Measurements from ENCODE around the gene RIBC1.

Gene RIBC1

DNA sequence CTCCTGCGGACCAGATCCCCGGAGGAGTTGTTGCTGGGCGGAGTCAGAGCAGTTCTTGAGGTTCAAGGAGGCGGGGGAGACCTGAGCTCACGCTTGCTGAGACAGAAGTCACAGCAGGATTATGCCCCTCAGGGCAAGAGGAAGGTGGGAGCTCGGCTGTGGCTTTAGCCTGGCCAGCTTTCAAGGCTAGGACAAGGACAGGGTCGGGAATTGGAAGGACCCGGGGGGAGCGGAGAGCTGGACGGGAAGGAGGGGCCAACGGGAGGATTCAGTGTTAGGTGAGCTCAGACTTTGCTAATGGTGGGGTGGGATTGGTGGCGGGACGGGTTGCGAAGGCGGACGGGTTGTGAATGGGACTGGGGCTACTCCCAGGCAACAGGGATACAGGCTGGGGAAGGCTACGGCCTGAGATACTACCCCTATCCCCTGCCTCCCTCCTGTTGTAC is at the start of gene RIBC1:
Gene RIBC1 (plus strand): TSS at position 13 of the 446 bp plus-strand sequence. CDS start 3,404 bp downstream, outside the sequence.
- H3K27ac ChIP-seq (ENCODE audit: poor library complexity, severe bottlenecking): peak within 1 kb of the TSS; percentile 83
- no peaks in the 10 kb centered on the region for H3K27me3 ChIP-seq (ENCODE audit: insufficient read depth, poor library complexity, severe bottlenecking)
- H3K4me1 ChIP-seq (ENCODE audit: insufficient read depth, poor library complexity, severe bottlenecking): no peaks in the 10 kb centered on the region
- DNase-seq (ENCODE audit: low spot score): no peak
- H3K36me3 ChIP-seq (ENCODE audit: low read depth): peaks cover 12% of the 10 kb centered on the region; the same call in 1 of the 2 replicates
- H3K4me3 ChIP-seq (ENCODE audit: severe bottlenecking): peak within 1 kb of the TSS; percentile 50
- H3K9me3 ChIP-seq (ENCODE audit: severe bottlenecking): no peaks in the 10 kb centered on the region
- TF ChIP-seq, protein P1, sequence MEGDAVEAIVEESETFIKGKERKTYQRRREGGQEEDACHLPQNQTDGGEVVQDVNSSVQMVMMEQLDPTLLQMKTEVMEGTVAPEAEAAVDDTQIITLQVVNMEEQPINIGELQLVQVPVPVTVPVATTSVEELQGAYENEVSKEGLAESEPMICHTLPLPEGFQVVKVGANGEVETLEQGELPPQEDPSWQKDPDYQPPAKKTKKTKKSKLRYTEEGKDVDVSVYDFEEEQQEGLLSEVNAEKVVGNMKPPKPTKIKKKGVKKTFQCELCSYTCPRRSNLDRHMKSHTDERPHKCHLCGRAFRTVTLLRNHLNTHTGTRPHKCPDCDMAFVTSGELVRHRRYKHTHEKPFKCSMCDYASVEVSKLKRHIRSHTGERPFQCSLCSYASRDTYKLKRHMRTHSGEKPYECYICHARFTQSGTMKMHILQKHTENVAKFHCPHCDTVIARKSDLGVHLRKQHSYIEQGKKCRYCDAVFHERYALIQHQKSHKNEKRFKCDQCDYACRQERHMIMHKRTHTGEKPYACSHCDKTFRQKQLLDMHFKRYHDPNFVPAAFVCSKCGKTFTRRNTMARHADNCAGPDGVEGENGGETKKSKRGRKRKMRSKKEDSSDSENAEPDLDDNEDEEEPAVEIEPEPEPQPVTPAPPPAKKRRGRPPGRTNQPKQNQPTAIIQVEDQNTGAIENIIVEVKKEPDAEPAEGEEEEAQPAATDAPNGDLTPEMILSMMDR (IDR thresholded peaks at IDR 0.05; ENCODE audit: poor library complexity, severe bottlenecking): no peak
- peak; percentile 40 for ATAC-seq (ENCODE audit: low read depth)

- no peaks in the 10 kb centered on the region for H3K9me3 ChIP-seq (ENCODE audit: severe bottlenecking)
- TF ChIP-seq, protein P1 (IDR thresholded peaks at IDR 0.05; ENCODE audit: poor library complexity, severe bottlenecking): no peak
- no peak overlapping the region for H3K4me3 ChIP-seq (ENCODE audit: severe bottlenecking)
- DNase-seq (ENCODE audit: low spot score): no peak
- H3K36me3 ChIP-seq (ENCODE audit: low read depth): no peaks in the 10 kb centered on the region
- H3K4me1 ChIP-seq (ENCODE audit: insufficient read depth, poor library complexity, severe bottlenecking): no peaks in the 10 kb centered on the region
- ATAC-seq (ENCODE audit: low read depth): no peak
- H3K27me3 ChIP-seq (ENCODE audit: insufficient read depth, poor library complexity, severe bottlenecking): no peaks in the 10 kb centered on the region
- H3K27ac ChIP-seq (ENCODE audit: poor library complexity, severe bottlenecking): no peak overlapping the region
These were observed 49.4 kb upstream of the RIBC1 start for GRCh38 chrX:53373307-53373706.

DNA sequence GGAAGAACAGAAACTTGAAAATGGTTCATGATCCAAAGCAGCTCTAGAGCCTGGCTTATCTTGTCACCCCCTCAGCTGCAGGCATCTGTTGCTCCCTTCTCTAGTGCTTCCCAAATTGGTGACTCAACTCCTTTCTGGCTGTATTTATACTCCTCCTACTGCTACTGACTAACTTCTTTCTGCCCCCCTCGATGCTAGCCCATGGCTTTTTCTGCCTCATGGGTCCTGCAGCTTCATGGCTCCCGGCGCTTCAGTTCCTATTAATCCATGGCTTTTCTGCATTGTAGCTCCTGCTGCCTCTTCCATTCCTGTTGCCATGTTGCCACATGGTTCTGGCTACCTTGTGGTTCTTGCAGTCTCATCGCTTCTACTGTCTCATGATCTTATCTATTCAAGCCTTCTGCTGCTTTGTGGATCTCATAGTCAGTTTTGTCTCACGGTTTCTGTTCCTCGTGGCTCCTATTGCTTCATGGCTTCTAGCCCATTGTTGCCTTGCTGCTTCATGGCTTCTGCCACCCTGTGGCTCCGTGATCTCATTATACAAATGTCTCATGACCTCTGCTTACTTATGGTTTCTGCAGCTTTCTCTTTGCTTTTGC is 48.4 kb upstream of the RIBC1 start:
- ATAC-seq (ENCODE audit: low read depth): peak; percentile 27; the same call in 1 of the 3 replicates
- no peaks in the 10 kb centered on the region for H3K27me3 ChIP-seq (ENCODE audit: insufficient read depth, poor library complexity, severe bottlenecking)

DNA sequence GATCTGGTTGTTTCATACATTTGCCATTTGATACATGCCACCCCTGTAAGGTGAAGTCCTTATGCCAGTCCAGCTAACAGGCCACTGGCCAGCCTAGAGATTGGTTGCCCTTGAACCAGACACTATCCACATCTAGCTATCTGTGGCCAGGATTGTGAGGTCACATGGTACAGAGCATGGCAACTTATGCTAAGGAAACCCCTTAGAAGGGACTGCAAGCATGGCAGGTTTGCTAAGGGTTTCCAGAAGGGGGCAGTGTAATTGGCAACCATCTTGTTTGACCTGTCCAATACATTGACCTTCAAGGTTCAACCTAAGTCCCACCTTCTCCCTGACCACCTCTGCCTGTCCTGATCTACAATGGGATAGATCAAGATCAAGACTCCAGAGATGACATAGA is 47.8 kb upstream of the RIBC1 start:
- ATAC-seq (ENCODE audit: low read depth) (no peak; the same call in 2 of the 3 replicates), DNase-seq (ENCODE audit: low spot score) (no peak)
- Histone ChIP-seq H3K4me3 (ENCODE audit: severe bottlenecking) (no peak overlapping the region), H3K36me3 (ENCODE audit: low read depth) (peaks cover 9% of the 10 kb centered on the region; the same call in 1 of the 2 replicates), H3K27me3 (ENCODE audit: insufficient read depth, poor library complexity, severe bottlenecking) (no peaks in the 10 kb centered on the region), H3K27ac (ENCODE audit: poor library complexity, severe bottlenecking) (no peak overlapping the region), H3K9me3 (ENCODE audit: severe bottlenecking) (no peaks in the 10 kb centered on the region), H3K4me1 (ENCODE audit: insufficient read depth, poor library complexity, severe bottlenecking) (no peaks in the 10 kb centered on the region)
- TF ChIP-seq, protein P1 (IDR thresholded peaks at IDR 0.05; ENCODE audit: poor library complexity, severe bottlenecking): no peak

More for the DNA sequence above, 48.4 kb upstream of the RIBC1 start:
- no peaks in the 10 kb centered on the region for H3K4me1 ChIP-seq (ENCODE audit: insufficient read depth, poor library complexity, severe bottlenecking)
- TF ChIP-seq, protein P1 (IDR thresholded peaks at IDR 0.05; ENCODE audit: poor library complexity, severe bottlenecking): no peak
- H3K4me3 ChIP-seq (ENCODE audit: severe bottlenecking): no peak overlapping the region
- H3K9me3 ChIP-seq (ENCODE audit: severe bottlenecking): no peaks in the 10 kb centered on the region
- peaks cover 6% of the 10 kb centered on the region; the same call in 1 of the 2 replicates for H3K36me3 ChIP-seq (ENCODE audit: low read depth)
- no peak for DNase-seq (ENCODE audit: low spot score)
- H3K27ac ChIP-seq (ENCODE audit: poor library complexity, severe bottlenecking): no peak overlapping the region

GRCh38 chrX:53376888-53377287 is 45.8 kb upstream of the RIBC1 start:
- DNase-seq (ENCODE audit: low spot score): no peak
- H3K4me1 ChIP-seq (ENCODE audit: insufficient read depth, poor library complexity, severe bottlenecking): no peaks in the 10 kb centered on the region
- peaks cover 15% of the 10 kb centered on the region for H3K36me3 ChIP-seq (ENCODE audit: low read depth)
- TF ChIP-seq, protein P1 (IDR thresholded peaks at IDR 0.05; ENCODE audit: poor library complexity, severe bottlenecking): no peak
- no peaks in the 10 kb centered on the region for H3K27me3 ChIP-seq (ENCODE audit: insufficient read depth, poor library complexity, severe bottlenecking)
- H3K27ac ChIP-seq (ENCODE audit: poor library complexity, severe bottlenecking): no peak overlapping the region
- no peaks in the 10 kb centered on the region for H3K9me3 ChIP-seq (ENCODE audit: severe bottlenecking)
- no peak overlapping the region for H3K4me3 ChIP-seq (ENCODE audit: severe bottlenecking)
- ATAC-seq (ENCODE audit: low read depth): no peak; the same call in 2 of the 3 replicates
